B cell (primary cell): ENCODE results near the gene AMBRA1.

Source experiments
- EZH2 ChIP-seq: IDR thresholded peaks from 2 replicates; pipeline ENCODE4 v1.6.1; 2012; ENCODE audit warnings: borderline replicate concordance, low read depth, mild to moderate bottlenecking, moderate library complexity, low read length; ENCODE audit not compliant: insufficient read depth, poor library complexity, severe bottlenecking
- TF ChIP-seq, protein P1 (sequence below): fragments of 200-600 bp; IDR thresholded peaks from one replicate; pipeline ENCODE4 v1.8.0; 2022; ENCODE audit warnings: antibody characterized with exemption, mild to moderate bottlenecking

DNA sequence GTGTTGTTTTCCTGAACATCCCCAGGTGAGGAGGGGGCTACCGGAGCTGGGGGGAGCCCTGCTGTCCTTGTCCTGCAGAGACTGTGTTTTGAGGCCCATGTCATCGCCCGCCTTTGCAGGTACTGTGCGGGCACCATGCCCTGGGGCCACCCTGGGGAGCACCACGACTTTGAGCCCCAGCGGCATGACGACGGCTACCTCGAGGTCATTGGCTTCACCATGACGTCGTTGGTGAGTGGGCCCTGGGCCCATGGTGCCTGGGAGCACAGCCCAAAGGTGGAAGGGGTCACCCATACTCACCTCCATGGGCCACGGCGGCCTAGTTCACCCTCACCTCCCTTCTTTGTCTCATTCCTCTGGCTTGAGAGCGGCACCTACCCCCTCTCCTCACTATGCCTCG lies 219.0 kb downstream of the AMBRA1 start:
- TF ChIP-seq, protein P1, sequence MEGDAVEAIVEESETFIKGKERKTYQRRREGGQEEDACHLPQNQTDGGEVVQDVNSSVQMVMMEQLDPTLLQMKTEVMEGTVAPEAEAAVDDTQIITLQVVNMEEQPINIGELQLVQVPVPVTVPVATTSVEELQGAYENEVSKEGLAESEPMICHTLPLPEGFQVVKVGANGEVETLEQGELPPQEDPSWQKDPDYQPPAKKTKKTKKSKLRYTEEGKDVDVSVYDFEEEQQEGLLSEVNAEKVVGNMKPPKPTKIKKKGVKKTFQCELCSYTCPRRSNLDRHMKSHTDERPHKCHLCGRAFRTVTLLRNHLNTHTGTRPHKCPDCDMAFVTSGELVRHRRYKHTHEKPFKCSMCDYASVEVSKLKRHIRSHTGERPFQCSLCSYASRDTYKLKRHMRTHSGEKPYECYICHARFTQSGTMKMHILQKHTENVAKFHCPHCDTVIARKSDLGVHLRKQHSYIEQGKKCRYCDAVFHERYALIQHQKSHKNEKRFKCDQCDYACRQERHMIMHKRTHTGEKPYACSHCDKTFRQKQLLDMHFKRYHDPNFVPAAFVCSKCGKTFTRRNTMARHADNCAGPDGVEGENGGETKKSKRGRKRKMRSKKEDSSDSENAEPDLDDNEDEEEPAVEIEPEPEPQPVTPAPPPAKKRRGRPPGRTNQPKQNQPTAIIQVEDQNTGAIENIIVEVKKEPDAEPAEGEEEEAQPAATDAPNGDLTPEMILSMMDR: no peak
- no peak for TF ChIP-seq EZH2
